K562 (cell line): ENCODE measurements around the gene ITGA11. TPM values are rescaled to one million over a fixed set of nuclear protein-coding genes. Genes with fewer than 3 reads are reported as not detected.

Experiments used
- ATAC-seq: fragments of 200-7000 bp; cut with Tn5 transposase; 3 replicates; pipeline ENCODE4 v1.9.1; 2020; ENCODE audit warnings: moderate library complexity
- BruUV-seq: library from RNA; stranded (reverse); fragments of 400-500 nt; replicated peaks from 2 replicates; lab custom pipeline; 2021; lab: Mats Ljungman, UMichigan
- CTCF ChIA-PET: fragments of 300-600 bp; formaldehyde crosslinking; extraction: SDS; loops from one replicate; lab custom pipeline; 2021; ENCODE audit warnings: low intra/inter-chr PET ratio; lab: Yijun Ruan, JAX
- POLR2A ChIA-PET: fragments of 300-600, 350-650 bp; sonication (Branson Sonifier 250); formaldehyde crosslinking; extraction: SDS; loops from one replicate; lab custom pipeline; 2021; ENCODE audit warnings: antibody characterized with exemption, inconsistent platforms; lab: Yijun Ruan, JAX
- DNase-seq, 4 experiments: peaks; one replicate each; pipeline versions ENCODE4 v3.0.0 to v3.0.0-alpha.2; 2011 to 2018; ENCODE audit warnings: low spot score in 3 of 4, mixed read lengths in 3 of 4; ENCODE audit errors: extremely low read depth in 1 of 4
- FAIRE-seq: peaks from 2 replicates; lab custom pipeline; 2011; peaks lifted over from hg19 to GRCh38; lab: Jason Lieb, UNC
- H2AFZ ChIP-seq: 2 replicates; pipeline ENCODE4 v1.6.0; 2011; ENCODE audit warnings: low read depth, low read length, control low read depth, inconsistent platforms
- H3K27ac ChIP-seq: fragments of 200-600 bp; 3 replicates; pipeline ENCODE4 v1.8.0; 2011; ENCODE audit warnings: low read depth, mild to moderate bottlenecking, control low read depth, inconsistent platforms, low read length, moderate library complexity, mixed read lengths; ENCODE audit errors: extremely low read depth
- H3K27me3 ChIP-seq, 2 experiments: fragments of 300-600 bp in 1 of 2; 2 replicates in 1 of 2; 3 replicates in 1 of 2; pipeline versions ENCODE4 v1.6.0 to v1.8.0; 2011; ENCODE audit warnings: inconsistent platforms in 2 of 2, low read length in 2 of 2, mild to moderate bottlenecking in 1 of 2, mixed read lengths in 1 of 2, moderate library complexity in 1 of 2; ENCODE audit not compliant: control insufficient read depth in 2 of 2, insufficient read depth in 2 of 2
- H3K36me3 ChIP-seq: fragments of 300-600 bp; 3 replicates; pipeline ENCODE4 v1.8.0; 2011; ENCODE audit warnings: mild to moderate bottlenecking, low read length, inconsistent platforms; ENCODE audit not compliant: control insufficient read depth, insufficient read depth
- H3K4me1 ChIP-seq, 2 experiments: fragments of 200-600 bp in 1 of 2; replicated peaks in 1 of 2; 2 replicates in 1 of 2; 3 replicates in 1 of 2; pipeline versions ENCODE4 v1.5.1 to v1.8.0; 2011; ENCODE audit warnings: inconsistent platforms in 2 of 2, low read length in 2 of 2, mild to moderate bottlenecking in 1 of 2, mixed read lengths in 1 of 2, moderate library complexity in 1 of 2; ENCODE audit not compliant: control insufficient read depth in 2 of 2, insufficient read depth in 2 of 2
- H3K4me2 ChIP-seq: 2 replicates; pipeline ENCODE4 v1.6.1; 2011; ENCODE audit warnings: low read length, control low read depth, inconsistent platforms, mixed read lengths; ENCODE audit not compliant: insufficient read depth
- H3K4me3 ChIP-seq: fragments of 200-600 bp; sonication (generic), shearing (Covaris generic); 2 replicates; pipeline ENCODE4 v1.5.1; 2016; ENCODE audit warnings: control low read depth, inconsistent platforms
- H3K79me2 ChIP-seq: fragments of 200-600 bp; 3 replicates; pipeline ENCODE4 v1.8.0; 2011; ENCODE audit warnings: low read length, inconsistent platforms; ENCODE audit not compliant: control insufficient read depth, insufficient read depth
- H3K9ac ChIP-seq, 2 experiments: 2 replicates each; pipeline versions ENCODE4 v1.6.0 to v1.6.1; 2011; ENCODE audit warnings: low read depth in 2 of 2, low read length in 2 of 2, control low read depth in 1 of 2, inconsistent platforms in 1 of 2, mild to moderate bottlenecking in 1 of 2, mixed read lengths in 1 of 2; ENCODE audit not compliant: insufficient read depth in 1 of 2
- H3K9me1 ChIP-seq: one replicate; pipeline ENCODE4 v1.6.0; 2011; ENCODE audit warnings: inconsistent platforms, mild to moderate bottlenecking, low read length, moderate library complexity; ENCODE audit not compliant: control insufficient read depth, insufficient read depth
- H3K9me3 ChIP-seq: replicated peaks from 2 replicates; pipeline ENCODE4 v1.5.1; 2011; ENCODE audit warnings: low read depth, low read length, inconsistent platforms; ENCODE audit not compliant: control insufficient read depth, insufficient read depth
- H4K20me1 ChIP-seq: replicated peaks from 2 replicates; pipeline ENCODE4 v1.6.1; 2011; ENCODE audit warnings: low read length, inconsistent platforms, mixed read lengths; ENCODE audit not compliant: control insufficient read depth, insufficient read depth
- ELF2 ChIP-seq: fragments of 250-450 bp; sonication (Bioruptor Pico); IDR thresholded peaks from 2 replicates; pipeline ENCODE4 v1.5.0; 2021; ENCODE audit warnings: mild to moderate bottlenecking
- PHTF2 ChIP-seq: fragments of 250-450 bp; sonication (Bioruptor Pico); IDR thresholded peaks from 2 replicates; pipeline ENCODE4 v1.5.0; 2021; ENCODE audit warnings: mild to moderate bottlenecking
- THRAP3 ChIP-seq: fragments of 450-650 bp; IDR thresholded peaks from 2 replicates; pipeline ENCODE4 v1.6.1; 2016; ENCODE audit warnings: mild to moderate bottlenecking, inconsistent platforms, borderline replicate concordance
- ZBTB33 ChIP-seq: sonication (generic); formaldehyde crosslinking; IDR thresholded peaks from 2 replicates; pipeline ENCODE4 v1.8.1; 2023; ENCODE audit warnings: mild to moderate bottlenecking, missing genetic modification reagents
- ZNF282 ChIP-seq: sonication (generic); formaldehyde crosslinking; IDR thresholded peaks from 2 replicates; pipeline ENCODE4 v1.8.1; 2023; ENCODE audit warnings: missing genetic modification reagents
- ZZZ3 ChIP-seq: fragments of 450-650 bp; IDR thresholded peaks from 2 replicates; pipeline ENCODE4 v1.6.1; 2016; ENCODE audit warnings: antibody characterized with exemption, mild to moderate bottlenecking, moderate library complexity
- WGBS: fragments of 100-300 bp; shearing (Covaris generic); methylation state at CpG from one replicate; pipeline ENCODE4 v1.1.6; 2016; ENCODE audit warnings: low coverage, mixed read lengths; ENCODE audit not compliant: insufficient coverage; ENCODE audit errors: missing lambda C conversion rate; 5-methylcytosine and 5-hydroxymethylcytosine counted together
- in situ Hi-C: fragments of 300-500 bp; cut with MboI; formaldehyde crosslinking; loops from 4 replicates; pipeline ENCODE4 v1.15.0; 2018; ENCODE audit warnings: inconsistent platforms, mixed read lengths
- intact Hi-C: fragments of 100-400 bp; cut with micrococcal nuclease; formaldehyde crosslinking; loops from 2 replicates; pipeline ENCODE4 v1.14.2; 2022
- polyA plus RNA-seq, 8 experiments: library from polyadenylated mRNA; depleted of rRNA in 4 of 8; stranded (reverse) in 5 of 8; unstranded in 3 of 8; fragments of >200 nt; fragmentation: Nextera tagmentation in 2 of 8; fragmentation: Illumina TruSeq in 1 of 8; extraction: Ambion mirVana in 2 of 8; extraction: Trizol in 1 of 8; gene quantifications; 2 replicates each; pipeline versions ENCODE4 v1.2.1 to v1.2.3, GENCODE V29; 2011 to 2014; ENCODE audit warnings: inconsistent platforms in 1 of 8, missing spikeins in 1 of 8
- total RNA-seq, 7 experiments: library from RNA; depleted of rRNA in 6 of 7; stranded (reverse); fragments of >200 nt in 6 of 7; fragmentation: Illumina TruSeq in 2 of 7; extraction: Trizol in 2 of 7; gene quantifications; 2 replicates each; pipeline versions ENCODE4 v1.2.1 to v1.2.3, GENCODE V29; 2011 to 2021; ENCODE audit warnings: low replicate concordance in 1 of 7

ITGA11 gene
- total and polyA plus RNA-seq, 9 of the 15 experiments (the other 6 are each of a cell fraction or from before 2014, with no cell fraction given): 0.01 TPM; not detected in 8

GRCh38 chr15:68343579-68344225 lies 88.3 kb downstream of the ITGA11 start:
- Histone ChIP-seq H3K9me3 (no peaks in the 10 kb centered on the region), H3K9ac (no peak overlapping the region), H3K9me1 (no peaks in the 10 kb centered on the region), H3K4me3 (no peak overlapping the region), H3K27ac (no peak overlapping the region)
- in situ Hi-C loops: no loop called here
- no peak for FAIRE-seq
- POLR2A ChIA-PET: no interaction called here
- no TSS peak for BruUV-seq
- CTCF ChIA-PET: no interaction called here
- TF ChIP-seq PHTF2 (CRISPR knock-in tag) (no peak), THRAP3 (no peak), ZBTB33 (no peak), ZNF282 (CRISPR knock-in tag) (no peak), ZZZ3 (no peak), ELF2 (CRISPR knock-in tag) (no peak)
- TF ChIP-seq, all 486 proteins: peak for 0
- WGBS: 0% methylated on average over 14 of the region's 14 CpGs
- no peaks in the 10 kb centered on the region for H3K36me3 ChIP-seq
- H3K4me1 ChIP-seq: no peaks in the 10 kb centered on the region
- H2AFZ ChIP-seq: no peak overlapping the region
- no peaks in the 10 kb centered on the region for H3K79me2 ChIP-seq
- H3K27me3 ChIP-seq: peaks cover 41 to 85% of the 10 kb centered on the region in 2 experiments
- no peak overlapping the region for H3K4me2 ChIP-seq
- ATAC-seq: no peak
- H4K20me1 ChIP-seq: 0 out of 2 replicates have a peak, but pooled peaks cover 6% of the 10 kb centered on the region
- DNase-seq: no peak
- intact Hi-C loops: no loop called here
